Right kidney (tissue), 1 donor: ENCODE data around the gene RIMS4.
"Not testable (repeated sequence)": the region's sequence is repeated elsewhere in the genome, so short reads cannot be mapped to it uniquely, and the experiment has no call there.

Experiments
- DNase-seq: peaks from one replicate; pipeline ENCODE4 v3.0.0-alpha.2; 2016

Gene RIMS4

DNA sequence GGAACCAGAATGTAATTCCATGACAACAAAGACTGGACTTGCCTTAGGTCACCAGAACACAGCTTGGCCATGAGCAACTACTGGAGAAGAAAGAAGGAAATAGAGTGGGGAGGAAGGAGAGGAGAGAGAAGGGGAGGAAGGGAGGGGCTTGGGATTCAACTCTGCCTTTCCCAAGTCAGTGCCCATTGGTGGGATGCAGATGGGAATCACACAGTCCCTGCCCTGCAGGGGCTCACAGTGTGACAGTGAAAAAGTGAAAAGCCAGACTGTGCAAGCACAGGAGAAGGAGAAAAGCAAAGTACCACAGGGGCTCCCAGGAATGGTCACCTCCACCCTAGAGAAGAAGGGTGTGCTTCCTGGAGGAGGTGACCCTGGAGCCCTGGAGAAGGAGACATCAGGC is 14.0 kb downstream of the RIMS4 start:
- DNase-seq, result no peak

DNA sequence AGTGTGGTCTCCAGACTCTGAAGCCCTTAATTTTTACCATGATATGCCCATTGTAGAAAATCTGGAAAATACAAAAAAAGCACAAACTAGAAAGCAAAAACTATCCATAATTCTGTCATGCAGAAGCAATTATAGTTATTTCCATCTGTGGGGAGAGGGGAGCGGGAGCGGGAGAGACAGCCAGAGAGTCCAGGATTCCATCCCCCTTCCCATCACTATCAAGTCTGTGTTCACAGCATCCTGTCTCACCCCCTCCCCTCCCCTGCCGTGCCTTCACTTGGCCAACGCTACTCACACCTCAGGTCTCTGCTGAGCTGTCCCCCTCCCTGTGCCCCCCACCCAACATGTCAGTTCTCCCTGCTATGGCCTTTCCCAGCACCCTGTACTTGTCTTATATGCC is 14.5 kb downstream of the RIMS4 start:
- no peak for DNase-seq

DNA sequence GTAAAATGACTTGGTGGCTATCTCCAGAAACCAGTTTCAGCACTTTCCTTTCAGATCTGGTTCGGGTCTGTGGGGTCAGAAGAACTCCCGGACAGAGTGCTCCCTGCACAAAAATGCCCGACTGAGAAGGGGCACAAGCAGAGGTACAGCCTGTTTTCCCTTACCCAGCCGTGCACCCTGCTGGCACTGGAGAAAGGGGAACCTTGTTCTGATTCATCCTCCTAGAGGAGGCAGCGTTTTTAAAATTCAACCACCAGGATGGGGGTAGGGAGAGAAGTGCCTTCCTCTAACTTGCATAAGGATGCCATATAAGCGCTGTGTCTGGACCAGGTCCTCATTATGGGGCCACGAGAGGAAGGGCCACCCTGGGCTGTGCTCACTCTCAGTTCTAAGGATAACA is 17.6 kb downstream of the RIMS4 start:
- no peak for DNase-seq

DNA sequence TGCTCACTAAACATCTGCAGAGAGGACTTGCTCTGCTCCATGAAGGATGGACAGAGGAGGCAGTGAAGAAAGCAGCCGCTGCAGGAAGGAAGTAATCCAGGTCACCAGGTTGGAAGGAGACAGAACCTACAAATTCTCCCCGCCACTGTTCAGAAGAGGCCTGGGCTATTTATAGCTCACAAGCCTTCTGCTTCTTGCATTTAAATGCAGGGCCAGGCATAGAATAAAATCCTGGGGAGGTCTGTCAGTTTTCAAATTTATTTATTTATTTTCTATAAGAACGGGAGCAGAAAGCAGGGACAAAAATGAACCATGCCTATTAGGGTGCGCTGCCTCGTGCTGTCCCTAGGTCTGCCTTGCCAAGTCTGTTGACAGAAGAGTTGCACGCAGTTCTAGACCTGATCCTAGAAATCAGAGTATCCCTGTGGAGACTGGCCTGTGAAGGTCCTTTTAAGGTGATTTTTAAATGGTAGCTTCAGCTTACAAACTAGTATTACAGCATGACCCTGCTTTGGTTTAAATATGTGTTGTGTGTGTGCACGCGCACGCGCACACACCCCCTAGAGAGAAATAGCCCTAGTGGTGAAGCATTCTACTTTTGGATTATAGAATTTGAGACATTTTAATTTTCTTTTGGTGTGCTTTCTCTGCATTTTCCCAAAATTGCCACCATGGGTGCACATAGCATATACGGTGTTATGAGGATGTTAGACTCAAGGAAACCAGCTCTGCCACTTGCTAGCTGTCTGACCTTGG is 19.5 kb downstream of the RIMS4 start:
- no peak for DNase-seq

DNA sequence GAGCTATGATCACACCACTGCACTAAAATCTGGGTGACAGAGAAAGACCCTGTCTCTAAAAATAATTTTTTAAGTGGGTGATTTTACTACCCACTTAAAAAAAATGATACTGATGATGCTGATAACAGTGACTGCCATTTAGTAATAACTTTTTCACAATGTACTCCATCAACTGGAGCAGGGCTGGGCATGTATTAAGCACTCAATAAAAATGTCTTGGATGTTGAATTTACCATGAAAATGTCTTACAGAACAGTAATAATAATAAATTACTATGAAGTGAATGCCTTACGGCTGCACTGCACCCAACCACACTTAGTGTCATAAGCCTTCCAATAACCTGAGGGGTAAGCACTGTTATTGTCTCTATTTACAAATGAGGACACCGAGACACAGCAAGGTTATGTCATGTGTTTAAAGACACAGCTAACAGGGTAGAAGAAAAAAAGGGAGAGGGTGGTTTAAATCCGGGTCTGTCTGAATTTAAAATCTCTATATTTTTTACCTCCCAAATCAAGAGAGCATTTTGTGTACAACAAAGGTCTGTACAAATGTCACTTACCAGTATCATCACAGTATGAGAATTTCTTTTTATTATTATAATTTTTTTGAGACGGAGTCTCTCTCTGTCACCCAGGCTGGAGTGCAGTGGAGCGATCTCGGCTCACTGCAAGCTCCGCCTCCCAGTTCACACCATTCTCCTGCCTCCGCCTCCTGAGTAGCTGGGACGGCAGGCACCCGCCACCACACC is 21.5 kb downstream of the RIMS4 start:
- no peak for DNase-seq

DNA sequence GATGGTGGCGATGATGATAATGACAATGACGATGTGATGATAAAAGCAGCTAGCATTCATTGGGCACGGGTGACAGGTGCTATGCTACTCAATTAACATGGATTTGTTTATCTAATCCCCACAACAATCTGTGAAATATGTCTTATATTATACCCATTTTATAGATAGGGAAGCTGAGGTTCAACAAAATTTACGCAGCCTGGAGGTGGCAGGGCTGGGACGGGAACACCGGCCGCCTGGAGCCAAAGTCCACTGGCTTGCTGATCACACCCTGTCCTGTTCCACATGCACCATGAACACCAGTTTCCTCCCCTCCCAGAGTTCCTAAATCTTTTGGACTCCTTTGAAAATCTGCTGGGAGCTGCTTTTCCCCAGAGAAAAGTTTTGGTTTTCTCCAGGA is 23.0 kb downstream of the RIMS4 start:
- no peak for DNase-seq

DNA sequence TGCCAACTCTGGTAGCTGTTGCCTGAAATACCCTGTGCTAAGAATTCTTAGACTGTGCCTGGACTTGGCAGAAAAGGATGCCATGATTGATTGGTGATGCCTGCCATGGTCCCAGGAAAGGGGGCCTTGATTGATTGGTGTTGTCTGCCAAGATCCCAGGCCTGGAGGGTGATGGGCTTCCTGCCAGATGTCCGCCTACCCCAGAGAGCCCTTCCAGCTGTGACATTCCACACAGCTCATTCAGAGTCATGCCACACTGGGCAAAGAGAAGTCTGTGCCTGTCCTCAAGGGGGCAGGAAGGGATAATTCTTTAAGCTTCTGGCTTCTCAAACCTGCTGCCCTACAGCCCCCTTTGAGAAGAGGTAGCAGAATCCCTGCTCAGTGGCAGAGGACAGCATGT is 24.6 kb downstream of the RIMS4 start:
- no peak for DNase-seq

DNA sequence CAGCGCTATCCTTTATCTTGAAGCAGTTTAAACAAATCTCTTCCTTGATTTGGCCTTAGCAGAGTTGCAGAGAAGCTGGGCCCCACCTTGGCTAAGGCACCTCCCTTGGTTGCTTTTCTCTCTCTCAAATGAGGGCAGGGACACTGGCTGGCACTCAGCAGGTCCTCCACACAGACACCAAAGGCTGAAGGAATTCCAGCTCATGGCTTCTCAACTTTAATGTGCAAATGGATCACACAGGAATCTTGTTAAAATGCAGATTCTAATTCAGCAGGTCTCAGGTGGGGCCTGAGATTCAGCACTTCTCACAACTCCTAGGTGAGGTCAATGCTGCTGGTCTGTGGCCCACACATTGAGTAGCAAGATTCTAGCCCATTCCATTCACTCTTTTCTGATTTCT is 25.7 kb downstream of the RIMS4 start:
- no peak for DNase-seq

DNA sequence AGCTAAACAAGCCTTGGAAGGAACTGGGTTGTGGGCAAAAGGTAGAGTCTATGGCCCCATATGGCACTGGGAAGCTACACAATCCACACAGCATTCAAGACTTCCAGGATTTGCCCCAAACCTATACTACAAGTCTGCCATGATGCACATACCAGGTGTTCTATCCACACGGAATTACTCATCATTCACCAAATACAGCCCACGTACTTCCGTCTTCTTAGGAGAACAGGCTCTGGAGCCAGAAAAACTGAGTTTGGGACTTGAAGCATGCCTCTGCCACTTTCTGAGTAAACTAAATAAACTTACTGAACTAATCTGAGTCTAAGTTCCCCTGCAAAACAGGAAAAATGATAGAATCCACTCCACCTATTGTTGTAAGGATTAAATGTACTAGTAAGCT is 28.6 kb downstream of the RIMS4 start:
- no peak for DNase-seq

DNA sequence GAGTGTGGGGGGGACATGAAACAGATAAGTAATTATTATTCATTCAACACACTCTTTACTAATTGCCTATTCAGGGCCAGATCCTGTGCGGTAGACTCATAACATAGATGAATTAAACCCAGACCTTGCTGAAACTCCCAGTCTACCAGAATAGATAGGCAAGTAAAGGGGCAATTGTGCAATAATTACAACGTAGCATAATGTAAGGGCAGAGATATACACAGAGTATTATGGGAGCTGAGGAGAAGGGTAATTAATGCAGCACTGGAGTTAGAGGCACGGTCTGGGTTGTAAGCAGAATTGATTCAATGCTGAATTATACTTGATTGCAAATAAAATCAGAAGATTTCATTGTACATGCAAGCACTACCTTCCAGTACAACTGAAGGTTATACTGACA is 29.2 kb downstream of the RIMS4 start:
- no peak for DNase-seq

DNA sequence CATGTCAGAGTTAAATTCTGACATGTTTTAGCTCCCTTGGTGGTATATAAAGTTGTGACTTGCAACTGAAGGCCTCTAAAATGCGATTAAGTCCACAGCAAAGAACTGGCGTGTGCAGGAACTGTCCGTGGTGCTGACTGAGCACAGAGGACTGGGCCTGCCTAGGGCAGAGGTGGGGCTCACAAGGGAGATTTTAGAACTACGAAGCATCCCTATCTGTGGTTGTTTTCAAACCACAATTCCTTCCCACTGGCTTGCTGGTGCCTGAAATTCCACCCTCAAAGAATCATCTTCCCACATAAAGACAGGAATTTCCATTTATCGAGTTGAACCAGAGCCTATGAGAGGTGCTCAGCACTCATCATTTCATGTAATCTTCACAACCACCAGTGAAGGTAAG is 30.1 kb downstream of the RIMS4 start:
- peak; percentile 25 for DNase-seq

DNA sequence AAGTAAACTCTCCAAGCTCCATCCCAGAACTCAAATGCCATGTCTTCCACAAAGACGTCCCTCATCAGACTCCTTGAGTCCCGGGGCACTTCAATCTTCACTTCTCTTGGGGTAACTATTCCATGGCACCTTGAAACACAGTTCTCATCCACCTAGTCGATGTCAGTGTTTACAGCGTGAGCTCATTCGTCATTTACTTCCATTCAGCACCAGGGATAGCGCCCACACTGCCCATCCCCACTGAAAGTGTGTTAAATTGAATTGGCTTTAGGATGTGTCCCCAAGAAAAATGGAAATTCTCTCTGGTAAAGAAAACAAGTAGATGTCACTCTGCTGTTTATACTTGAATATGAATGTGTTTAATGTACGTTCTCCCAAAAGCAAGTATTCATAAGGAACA is 33.4 kb downstream of the RIMS4 start:
- DNase-seq, result peak; percentile 3

DNA sequence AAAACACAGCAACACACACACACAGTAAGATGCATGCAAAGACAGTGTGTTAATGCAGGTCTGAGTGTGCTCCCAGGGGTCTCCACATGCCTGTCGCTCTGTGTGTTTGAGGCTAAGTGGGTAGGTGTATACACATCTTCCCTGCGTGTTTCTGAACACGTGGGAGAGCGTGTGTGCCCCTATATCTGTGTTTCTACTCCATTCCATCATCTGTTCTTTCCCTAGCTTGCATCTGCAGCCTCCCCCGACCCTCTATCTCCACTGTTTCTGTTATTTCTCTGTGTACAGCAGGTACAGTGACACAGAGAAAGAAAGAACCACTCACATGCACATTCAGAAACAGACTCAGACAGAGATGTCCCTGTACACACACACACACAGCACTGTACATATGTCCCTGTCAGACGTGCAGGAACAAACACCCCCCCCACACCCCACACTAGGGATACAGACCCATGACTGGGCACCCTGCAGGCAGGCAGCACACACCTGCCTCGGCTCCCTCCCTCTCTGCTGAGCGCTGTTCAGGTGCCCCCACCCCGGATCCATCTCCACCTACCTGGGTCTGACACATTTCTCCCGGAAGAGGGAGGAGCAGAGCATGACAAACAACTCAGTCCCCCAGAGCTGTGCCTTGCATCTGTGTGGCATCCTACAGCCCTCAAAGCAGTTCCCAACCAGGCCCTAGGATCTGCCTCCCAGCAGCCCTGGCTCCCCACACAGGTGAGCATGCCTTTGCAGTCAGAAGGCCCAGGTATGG is 37.1 kb downstream of the RIMS4 start:
- no peak for DNase-seq

DNA sequence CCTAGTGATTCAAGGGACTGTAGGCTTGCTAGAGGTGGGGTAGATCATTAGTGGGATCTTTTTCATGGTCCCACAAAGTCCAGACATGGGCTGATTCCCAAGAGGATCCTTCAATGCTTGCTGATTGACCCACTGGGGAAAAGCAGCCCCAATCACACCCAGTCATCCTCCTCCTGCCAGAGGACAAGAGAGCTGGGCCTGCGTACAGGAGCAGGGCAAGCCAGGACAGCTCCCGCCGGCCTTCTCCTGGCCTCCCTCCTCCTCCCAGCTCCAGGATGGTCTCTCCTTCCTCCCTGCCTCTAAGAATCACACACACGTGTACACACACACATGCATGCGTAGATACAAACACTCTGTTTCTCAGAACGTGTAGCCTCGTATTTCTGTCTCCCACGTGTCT is 37.7 kb downstream of the RIMS4 start:
- no peak for DNase-seq

DNA sequence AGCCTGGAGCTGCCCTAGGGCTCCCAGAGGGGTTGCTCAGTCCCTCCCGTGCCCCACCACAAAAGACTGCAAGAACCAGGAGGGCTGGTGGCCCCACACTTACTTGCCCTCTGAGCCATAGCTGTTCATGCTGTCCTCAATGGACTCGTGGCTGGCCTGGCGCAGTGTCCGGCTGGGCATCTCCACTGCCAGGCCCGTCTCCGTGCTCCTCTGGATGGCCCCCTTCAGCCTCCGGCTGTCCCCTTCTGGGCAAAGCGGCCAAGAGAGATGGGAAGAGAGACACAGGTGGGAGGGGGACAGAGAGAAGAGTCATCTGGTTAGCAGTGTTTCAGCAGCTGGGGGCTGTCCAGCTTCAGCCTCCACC is 39.2 kb downstream of the RIMS4 start:
- no peak for DNase-seq

DNA sequence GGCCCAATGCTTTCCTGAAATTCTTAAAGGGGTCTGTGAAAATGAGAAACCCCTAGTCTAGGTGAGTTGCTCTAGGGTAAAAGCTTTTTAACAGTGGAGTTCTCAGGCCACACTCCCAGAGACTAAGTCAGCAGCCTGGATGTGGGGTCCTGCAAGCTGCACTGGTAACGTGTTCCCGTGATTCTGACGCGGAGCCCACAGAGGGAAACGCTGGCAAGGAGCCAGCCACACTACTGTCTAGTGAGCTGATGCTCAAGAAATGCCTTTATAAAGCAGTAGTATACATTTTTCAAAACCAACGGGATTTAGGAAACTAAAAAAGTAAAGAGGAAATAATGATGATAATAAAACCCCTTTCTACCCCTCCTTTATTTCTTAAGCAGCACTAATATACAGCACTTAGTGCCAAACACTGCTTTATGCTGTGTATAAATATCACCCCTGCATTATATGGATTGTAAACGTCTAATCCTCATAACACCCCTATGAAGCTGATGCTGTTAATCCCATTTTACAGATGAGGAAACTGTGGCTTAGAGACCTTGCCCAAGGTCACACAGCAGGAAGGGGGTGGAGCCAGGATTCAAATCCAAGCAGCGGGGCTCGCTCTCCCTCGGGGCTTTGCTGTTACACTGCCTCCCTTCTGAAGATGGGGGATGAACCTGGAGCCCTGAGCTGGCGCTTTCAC is 39.7 kb downstream of the RIMS4 start:
- DNase-seq, result no peak

DNA sequence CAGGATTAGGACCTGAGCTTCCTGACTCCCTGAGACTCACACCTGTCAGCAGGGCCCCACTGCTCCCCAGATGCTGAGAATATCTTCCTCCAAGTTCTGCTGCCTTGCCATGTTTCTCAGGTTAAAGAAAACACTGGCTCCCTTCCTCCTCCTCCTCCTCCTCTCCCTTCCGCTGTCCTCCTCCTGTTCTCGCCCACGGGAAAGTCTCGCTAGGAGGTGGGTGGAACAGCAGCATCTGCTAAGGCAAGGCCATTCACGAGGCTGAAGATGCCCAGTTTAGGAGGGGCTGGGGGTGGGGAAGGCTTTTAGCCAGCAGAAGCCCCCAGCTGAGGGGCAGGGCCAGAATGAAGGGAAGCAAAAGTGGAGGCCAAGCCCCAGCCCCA is 40.9 kb downstream of the RIMS4 start:
- no peak for DNase-seq

DNA sequence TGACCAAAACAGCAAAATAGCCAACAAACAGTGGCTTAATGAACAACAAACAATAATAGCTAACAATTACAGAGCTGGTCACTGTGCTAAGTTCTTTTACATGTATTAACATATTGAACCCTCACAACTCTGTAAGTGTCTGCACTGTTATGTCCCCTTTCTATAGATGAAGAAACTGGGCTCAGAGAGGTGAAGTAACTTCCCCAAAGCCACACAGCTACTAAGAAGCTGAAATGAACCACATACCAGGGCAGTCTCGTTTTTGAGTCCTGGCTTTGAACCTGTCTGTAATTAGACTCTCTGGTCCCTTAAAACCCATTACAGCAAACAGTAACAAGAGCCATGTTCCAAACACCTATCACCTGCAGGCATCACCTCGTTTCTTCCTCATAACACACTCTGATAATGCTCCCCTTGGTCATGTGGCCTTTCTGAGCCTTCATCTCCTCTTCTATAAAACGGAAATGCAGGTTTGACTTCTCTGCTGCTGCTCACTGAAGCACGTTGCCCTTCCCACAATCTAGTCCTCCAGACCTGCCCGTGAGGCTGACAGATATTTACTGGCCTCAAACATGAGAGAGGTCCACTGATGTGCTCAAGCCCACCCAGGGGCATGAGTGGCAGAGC is 41.4 kb downstream of the RIMS4 start:
- DNase-seq, result no peak

DNA sequence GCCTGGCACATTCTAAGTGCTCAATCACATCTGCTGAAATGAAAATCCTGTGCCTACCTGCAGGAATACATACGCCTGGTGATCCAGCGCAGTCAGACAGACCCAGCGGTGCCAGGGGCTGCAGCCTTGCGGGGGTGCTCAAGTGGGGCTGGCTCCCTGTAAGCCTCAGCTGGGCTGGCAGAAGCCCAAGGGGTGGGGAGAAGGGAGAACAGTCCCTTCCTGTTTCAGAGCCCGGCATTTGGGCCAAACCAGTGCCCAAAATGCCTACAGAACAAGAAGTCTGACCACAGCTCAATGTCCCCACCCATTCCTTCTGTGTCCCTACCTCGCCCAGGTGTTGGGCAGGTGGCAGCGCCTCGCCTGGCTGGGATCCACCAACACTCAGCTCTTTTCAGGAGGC is 42.1 kb downstream of the RIMS4 start:
- DNase-seq, result no peak

DNA sequence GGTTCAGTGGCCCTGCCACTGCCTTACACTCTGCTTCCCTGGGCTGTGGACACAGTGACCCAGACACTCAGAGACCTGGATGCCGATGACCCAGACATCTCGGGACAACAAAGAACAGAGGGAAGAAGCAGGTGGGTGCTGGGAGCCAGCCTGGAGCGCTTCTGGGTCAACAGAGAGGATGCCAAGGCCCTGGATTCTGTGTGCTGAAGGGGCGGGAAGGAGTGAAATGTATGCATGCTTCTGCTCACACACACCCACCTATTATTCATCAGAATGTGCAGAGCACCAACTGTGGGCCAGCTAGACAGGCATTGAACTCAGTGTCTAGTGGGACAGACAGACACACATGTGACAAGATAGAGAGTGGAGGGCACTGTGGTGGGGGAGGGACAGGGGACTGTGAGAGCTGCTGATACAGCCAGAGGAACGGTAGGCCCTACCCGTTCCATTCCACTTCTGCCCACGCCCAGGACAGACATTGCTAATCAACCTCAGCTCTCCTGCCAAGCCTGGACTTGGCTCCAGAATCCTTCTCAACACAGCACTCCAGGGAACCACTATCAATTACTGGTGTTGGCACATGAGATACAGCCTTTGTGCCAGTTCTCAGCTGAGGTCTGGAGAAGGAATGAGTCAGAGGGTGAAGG is 44.5 kb downstream of the RIMS4 start:
- DNase-seq, result no peak

DNA sequence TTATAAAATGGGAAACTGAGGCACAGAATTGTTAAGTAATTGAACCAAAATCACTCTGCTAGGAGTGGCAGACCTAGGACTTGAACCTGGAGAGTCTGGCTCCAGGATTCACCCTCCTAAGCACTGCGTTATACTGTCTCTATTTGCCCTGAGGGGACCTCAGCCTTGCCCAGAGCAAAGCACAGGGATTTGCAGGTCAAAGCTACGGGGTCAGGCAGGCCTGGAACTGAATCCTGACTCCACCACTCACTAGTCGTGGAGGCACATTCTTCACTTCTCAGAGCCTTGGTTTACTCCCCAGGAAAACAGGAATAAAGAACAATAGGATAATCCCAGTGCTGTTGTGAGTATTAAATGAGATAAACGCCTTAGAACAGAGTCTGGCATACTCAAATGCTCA is 45.3 kb downstream of the RIMS4 start:
- DNase-seq, result no peak

DNA sequence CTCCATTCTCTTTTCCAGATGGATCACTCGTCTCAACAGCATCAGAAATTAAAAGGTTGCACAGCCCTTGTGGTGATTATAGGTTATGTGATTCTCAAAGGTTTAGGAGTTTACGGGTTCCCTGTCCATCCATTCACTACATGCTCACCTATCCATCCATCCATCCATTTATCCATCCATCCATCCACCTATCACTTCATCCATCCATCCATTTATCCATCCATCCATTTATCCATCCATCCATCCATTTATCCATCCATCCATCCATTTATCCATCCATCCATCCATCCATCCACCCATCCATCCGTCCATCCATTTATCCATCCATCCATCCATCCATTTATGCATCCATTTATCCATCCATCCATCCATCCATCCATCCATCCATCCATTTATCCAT is 46.5 kb downstream of the RIMS4 start:
- DNase-seq, result not testable (repeated sequence)
